Stimulated activated naive CD8-positive, alpha-beta T cell treated with anti-CD3 and anti-CD28 coated beads, Interleukin-15, Interleukin-2, amounts not matched to agents 100 U/mL and 50 U/mL, for 24 hours (primary cell): ENCODE data around the gene CSH1.
"Not testable (repeated sequence)": the region's sequence is repeated elsewhere in the genome, so short reads cannot be mapped to it uniquely, and the experiment has no call there.

Experiments used
- ATAC-seq: fragments of 150-1000 bp; cut with Tn5 transposase; one replicate; pipeline ENCODE4 v1.10.0; 2021
- DNase-seq: peaks from one replicate; pipeline ENCODE4 v3.0.0; 2021

The CSH1 gene

GRCh38 chr17:63928966-63929695, 32.8 kb upstream of the CSH1 start:
- no peak for ATAC-seq
- DNase-seq: no peak

- DNase-seq: no peak
- ATAC-seq: no peak
Observed at GRCh38 chr17:63928172-63928666, 31.8 kb upstream of the CSH1 start.

- DNase-seq (no peak), ATAC-seq (no peak)
Observed at GRCh38 chr17:63927464-63928171, 31.2 kb upstream of the CSH1 start.

GRCh38 chr17:63926164-63926563, 29.8 kb upstream of the CSH1 start:
- DNase-seq (no peak), ATAC-seq (no peak)

DNA sequence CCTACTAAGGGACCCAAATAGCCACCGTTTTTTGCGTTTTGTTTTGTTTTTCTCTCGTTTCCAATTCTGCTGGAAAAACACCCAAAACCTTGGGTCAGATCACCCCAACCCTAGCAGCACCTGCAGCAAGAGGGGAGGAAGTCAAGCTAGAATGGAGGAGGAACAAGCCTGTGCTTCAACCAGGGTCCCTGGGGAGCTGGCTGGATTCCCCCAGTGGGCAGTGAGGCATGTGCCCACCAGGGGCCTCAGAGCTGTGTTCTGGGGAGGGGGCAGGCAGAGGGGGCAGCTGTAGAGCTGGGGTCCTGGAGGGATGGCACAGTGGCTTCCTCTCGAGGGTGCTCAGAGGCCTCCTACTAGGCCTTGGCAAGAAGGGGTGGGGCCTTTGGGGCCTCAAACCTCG, 29.2 kb upstream of the CSH1 start:
- DNase-seq: no peak
- ATAC-seq: peak; percentile 41

- DNase-seq, ATAC-seq: not testable (repeated sequence)
Observed at GRCh38 chr17:63922402-63922801, 26.0 kb upstream of the CSH1 start.

GRCh38 chr17:63920779-63921178, 24.4 kb upstream of the CSH1 start:
- DNase-seq, ATAC-seq: not testable (repeated sequence)

- ATAC-seq, DNase-seq: not testable (repeated sequence)
Observed at GRCh38 chr17:63920050-63920449, 23.7 kb upstream of the CSH1 start.

GRCh38 chr17:63919311-63919723, 22.9 kb upstream of the CSH1 start:
- DNase-seq (peak; percentile 75), ATAC-seq (peak; percentile 91)

DNA sequence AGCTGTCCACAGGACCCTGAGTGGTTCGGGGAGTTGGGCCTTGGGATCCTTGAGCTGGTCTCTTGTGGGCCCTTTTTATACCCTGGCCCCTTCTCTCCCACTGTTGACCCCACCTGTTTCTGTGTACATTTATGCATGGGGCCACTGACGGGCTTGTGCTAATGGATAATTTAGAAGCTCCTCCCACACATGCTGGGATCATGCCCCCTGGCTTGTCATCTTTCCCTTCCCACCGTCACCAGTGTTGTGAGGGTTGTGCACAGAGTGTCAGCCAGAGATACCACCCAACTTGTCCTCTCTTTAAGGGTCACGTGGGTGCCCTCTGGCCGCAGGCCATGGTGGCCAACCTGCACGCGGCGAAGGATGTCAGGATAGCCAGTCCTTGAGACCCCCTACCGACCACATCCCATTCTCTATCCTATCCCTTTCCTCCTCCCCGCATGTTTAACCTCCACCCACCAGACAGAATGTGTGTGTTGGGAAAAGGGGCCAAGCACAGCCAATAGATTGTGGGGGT, 22.5 kb upstream of the CSH1 start, which contains the start of gene GH1:
TSS of gene GH1 (minus strand) at position 51 of the 517 bp plus-strand sequence. CDS start 63 bp downstream, outside the sequence.
- ATAC-seq, DNase-seq: not testable (repeated sequence)

- no peak for ATAC-seq
- DNase-seq: no peak
Observed at GRCh38 chr17:63918305-63918704, 21.9 kb upstream of the CSH1 start.

- ATAC-seq (no peak), DNase-seq (no peak)
Observed at GRCh38 chr17:63917646-63918045, 21.3 kb upstream of the CSH1 start.

DNA sequence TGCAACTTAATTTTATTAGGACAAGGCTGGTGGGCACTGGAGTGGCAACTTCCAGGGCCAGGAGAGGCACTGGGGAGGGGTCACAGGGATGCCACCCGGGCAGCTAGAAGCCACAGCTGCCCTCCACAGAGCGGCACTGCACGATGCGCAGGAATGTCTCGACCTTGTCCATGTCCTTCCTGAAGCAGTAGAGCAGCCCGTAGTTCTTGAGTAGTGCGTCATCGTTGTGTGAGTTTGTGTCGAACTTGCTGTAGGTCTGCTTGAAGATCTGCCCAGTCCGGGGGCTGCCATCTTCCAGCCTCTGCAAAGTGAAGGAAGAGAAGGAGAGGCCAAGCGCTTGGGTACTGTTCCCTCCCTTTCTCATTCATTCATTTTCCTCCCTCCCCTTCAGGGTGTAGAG, 20.8 kb upstream of the CSH1 start:
- DNase-seq, ATAC-seq: not testable (repeated sequence)

GRCh38 chr17:63916566-63917185, 20.3 kb upstream of the CSH1 start:
- DNase-seq: no peak
- ATAC-seq: no peak

GRCh38 chr17:63915753-63916152, 19.4 kb upstream of the CSH1 start:
- not testable (repeated sequence) for DNase-seq, ATAC-seq

DNA sequence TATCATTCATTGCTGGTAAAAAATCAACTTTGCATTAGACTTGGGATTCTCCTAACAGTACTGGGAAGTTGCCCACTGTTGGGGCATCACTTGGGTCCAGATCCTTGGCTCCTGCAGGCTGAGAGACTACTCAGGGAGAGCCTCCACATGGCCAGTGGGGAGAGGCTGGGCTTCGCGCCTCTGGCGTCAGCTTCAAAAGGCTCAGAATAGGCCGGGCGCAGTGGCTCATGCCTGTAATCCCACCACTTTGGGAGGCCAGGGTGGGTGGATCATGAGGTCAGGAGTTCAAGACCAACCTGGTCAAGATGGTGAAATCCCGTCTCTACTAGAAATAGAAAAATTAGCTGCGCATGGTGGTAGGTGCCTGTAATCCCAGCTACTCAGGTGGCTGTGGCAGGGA, 18.1 kb upstream of the CSH1 start:
- ATAC-seq (no peak), DNase-seq (no peak)

DNA sequence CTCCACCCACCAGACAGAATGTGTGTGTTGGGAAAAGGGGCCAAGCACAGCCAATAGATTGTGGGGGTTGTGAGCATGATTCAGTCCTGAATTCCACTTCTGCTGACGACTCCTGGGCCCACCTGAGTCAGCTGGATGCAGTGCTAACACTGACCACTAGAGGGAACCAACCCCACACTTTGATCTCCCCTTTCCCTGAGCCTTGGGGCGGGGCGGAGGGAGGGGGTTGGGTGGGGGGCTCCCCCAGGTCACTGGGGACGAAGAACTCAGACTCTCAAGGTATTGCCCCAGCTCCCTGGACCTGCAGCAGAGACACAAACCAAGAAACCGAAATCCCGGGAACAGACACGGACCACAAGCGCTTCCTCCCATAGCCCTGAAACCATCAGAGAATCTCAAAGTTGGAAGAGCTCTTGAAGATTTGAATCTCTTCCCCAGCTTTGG, 15.3 kb upstream of the CSH1 start:
- DNase-seq: peak; percentile 77
- ATAC-seq: peak; percentile 55

- ATAC-seq (no peak), DNase-seq (no peak)
Observed at GRCh38 chr17:63911041-63911635, 14.8 kb upstream of the CSH1 start, which contains the start of gene CSHL1. CSHL1 (minus strand) TSS chr17:63911258; CDS start chr17:63911196, 62 bp downstream.

- DNase-seq (no peak), ATAC-seq (no peak)
Observed at GRCh38 chr17:63910096-63910495, 13.7 kb upstream of the CSH1 start.

GRCh38 chr17:63909586-63909985, 13.2 kb upstream of the CSH1 start:
- not testable (repeated sequence) for DNase-seq, ATAC-seq

DNA sequence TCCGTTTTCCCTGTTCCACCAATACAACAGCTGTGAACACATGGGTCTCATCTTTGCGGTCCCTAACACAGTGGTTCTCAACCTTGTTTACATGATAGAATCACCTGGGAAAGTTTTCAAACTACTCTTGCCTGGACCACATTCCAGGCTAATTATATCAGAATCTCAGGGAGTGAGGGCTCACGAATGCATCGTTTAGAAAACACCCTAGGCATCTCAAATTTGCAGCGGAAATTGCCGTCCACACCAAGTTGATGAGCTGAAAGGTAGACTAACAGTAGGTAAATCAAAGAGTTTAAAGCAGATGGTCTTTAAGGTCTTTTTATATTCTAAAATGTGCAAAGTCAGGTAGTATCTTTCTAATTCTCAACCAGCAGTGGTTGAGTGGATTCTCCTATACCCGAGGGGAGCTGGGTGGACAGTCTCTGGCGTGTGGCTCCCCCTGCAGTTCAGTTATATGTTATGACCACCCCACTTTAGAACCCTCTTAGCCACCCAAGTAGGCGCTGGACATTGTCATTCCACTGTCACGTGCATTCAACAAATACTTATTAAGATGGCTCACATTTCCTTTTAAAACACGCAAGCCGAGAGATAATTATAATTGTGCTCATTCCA, 10.9 kb upstream of the CSH1 start:
- DNase-seq, ATAC-seq: not testable (repeated sequence)
